Panc1 (cell line): ENCODE measurements around the gene ZKSCAN8. TPM values are rescaled to one million over a fixed set of nuclear protein-coding genes. Genes with fewer than 3 reads are reported as not detected.

ENCODE experiments used
- total RNA-seq: library from RNA; stranded (reverse); gene quantifications from one replicate; pipeline ENCODE4 v1.2.1, GENCODE V29; 2021; ENCODE audit not compliant: unreplicated experiment

ZKSCAN8 gene
- total RNA-seq, 1 experiment from 2014 or later, result 18.4 TPM

Other genes starting within 250 kb of the ZKSCAN8 start
- gene OR2B2, start 229.5 kb upstream of the ZKSCAN8 start, total RNA-seq, result not detected
- gene OR2B6, start 184.6 kb upstream of the ZKSCAN8 start, total RNA-seq, result 0.26 TPM
- gene ZNF165, start 61.3 kb upstream of the ZKSCAN8 start, total RNA-seq, result 4.2 TPM
- 5.3 TPM for gene ZSCAN16, start 17.3 kb upstream of the ZKSCAN8 start, total RNA-seq
- gene ZSCAN9, start 83.4 kb downstream of the ZKSCAN8 start, total RNA-seq, result 14.4 TPM
- 4.4 TPM for gene ZKSCAN4, start 110.4 kb downstream of the ZKSCAN8 start, total RNA-seq
- gene NKAPL, start 117.4 kb downstream of the ZKSCAN8 start, total RNA-seq, result not detected
- gene ZSCAN26, start 125.3 kb downstream of the ZKSCAN8 start, total RNA-seq, result 6.6 TPM
- 7.6 TPM for gene PGBD1, start 139.7 kb downstream of the ZKSCAN8 start, total RNA-seq
- 10.4 TPM for gene ZSCAN31, start 194.3 kb downstream of the ZKSCAN8 start, total RNA-seq
- 7.0 TPM for gene ZKSCAN3, start 208.1 kb downstream of the ZKSCAN8 start, total RNA-seq